GM12878 (cell line): ENCODE data around the gene SMYD5. TPM values are rescaled to one million over a fixed set of nuclear protein-coding genes. Genes with fewer than 3 reads are reported as not detected.
A peak's percentile ranks its signal among the peaks of the same experiment; 100 is the strongest.

ENCODE experiments used
- ATAC-seq: fragments of 200-7000 bp; cut with Tn5 transposase; 3 replicates; pipeline ENCODE4 v1.9.1; 2020; ENCODE audit warnings: mild to moderate bottlenecking, moderate library complexity
- BruUV-seq: library from RNA; stranded (reverse); fragments of 400-500 nt; replicated peaks from 2 replicates; lab custom pipeline; 2021; lab: Mats Ljungman, UMichigan
- CTCF ChIA-PET: fragments of 300-600 bp; sonication (Branson Sonifier 250); formaldehyde crosslinking; extraction: SDS; loops from one replicate; lab custom pipeline; 2021; ENCODE audit warnings: inconsistent platforms; lab: Yijun Ruan, JAX
- POLR2A ChIA-PET: fragments of 350-600 bp; formaldehyde crosslinking; extraction: SDS; loops from one replicate; lab custom pipeline; 2021; ENCODE audit warnings: inconsistent platforms; lab: Charles Lee
- RAD21 ChIA-PET: fragments of 300-600 bp; sonication (Branson Sonifier 250); formaldehyde crosslinking; loops from one replicate; lab custom pipeline; 2023; ENCODE audit warnings: antibody characterized with exemption; ENCODE audit not compliant: unreplicated experiment; lab: Charles Lee
- SMC1A ChIA-PET: fragments of 300-600 bp; sonication (Branson Sonifier 250); formaldehyde crosslinking; loops from one replicate; lab custom pipeline; 2023; ENCODE audit not compliant: unreplicated experiment, uncharacterized antibody; lab: Charles Lee
- DNase-seq: peaks from one replicate; pipeline ENCODE4 v3.0.0-alpha.2; 2011; ENCODE audit warnings: low read depth, low spot score
- FAIRE-seq: peaks from 3 replicates; lab custom pipeline; 2011; peaks lifted over from hg19 to GRCh38; lab: Jason Lieb, UNC
- H2AFZ ChIP-seq: 2 replicates; pipeline ENCODE4 v1.6.0; 2011; ENCODE audit warnings: low read depth, low read length, control low read depth; ENCODE audit not compliant: control insufficient read depth
- H3K27ac ChIP-seq: 2 replicates; pipeline ENCODE4 v1.5.1; 2011; ENCODE audit warnings: control low read depth; ENCODE audit not compliant: control insufficient read depth, insufficient read depth
- H3K27me3 ChIP-seq, 2 experiments: replicated peaks in 1 of 2; 2 replicates each; pipeline versions ENCODE4 v1.6.0 to v1.6.1; 2011; ENCODE audit warnings: low read length in 1 of 2; ENCODE audit not compliant: control insufficient read depth in 2 of 2, insufficient read depth in 2 of 2
- H3K36me3 ChIP-seq, 2 experiments: 2 replicates each; pipeline ENCODE4 v1.5.1; 2011; ENCODE audit warnings: low read length in 1 of 2; ENCODE audit not compliant: control insufficient read depth in 2 of 2, insufficient read depth in 2 of 2
- H3K4me1 ChIP-seq: 2 replicates; pipeline ENCODE4 v1.6.1; 2011; ENCODE audit warnings: mild to moderate bottlenecking, low read length, moderate library complexity, mixed read lengths; ENCODE audit not compliant: control insufficient read depth, insufficient read depth
- H3K4me2 ChIP-seq: 2 replicates; pipeline ENCODE4 v1.6.0; 2011; ENCODE audit warnings: control low read depth; ENCODE audit not compliant: control insufficient read depth, insufficient read depth
- H3K4me3 ChIP-seq: fragments of 200-600 bp; sonication (generic); 2 replicates; pipeline ENCODE4 v1.5.1; 2016
- H3K79me2 ChIP-seq: 2 replicates; pipeline ENCODE4 v1.6.0; 2011; ENCODE audit warnings: low read length; ENCODE audit not compliant: control insufficient read depth, insufficient read depth
- H3K9ac ChIP-seq: 2 replicates; pipeline ENCODE4 v1.8.0; 2011; ENCODE audit warnings: low read length, control low read depth, mixed read lengths; ENCODE audit not compliant: control insufficient read depth, insufficient read depth
- H3K9me3 ChIP-seq: replicated peaks from 3 replicates; pipeline ENCODE4 v1.5.1; 2011; ENCODE audit warnings: mild to moderate bottlenecking, low read length; ENCODE audit not compliant: control insufficient read depth, insufficient read depth
- H4K20me1 ChIP-seq: 2 replicates; pipeline ENCODE4 v1.6.0; 2011; ENCODE audit not compliant: control insufficient read depth, insufficient read depth
- ATF7 ChIP-seq: fragments of 450-650 bp; IDR thresholded peaks from 2 replicates; pipeline ENCODE4 v1.6.1; 2016; ENCODE audit warnings: low read depth, mild to moderate bottlenecking
- KAT2A ChIP-seq: conservative IDR thresholded peaks from 2 replicates; pipeline ENCODE4 v1.6.1; 2011; ENCODE audit warnings: low read depth, low read length; ENCODE audit not compliant: control insufficient read depth
- MEF2A ChIP-seq: IDR thresholded peaks from 2 replicates; pipeline ENCODE4 v1.6.1; 2011; ENCODE audit warnings: low read depth, mild to moderate bottlenecking, low read length, moderate library complexity; ENCODE audit not compliant: insufficient read depth
- POLR2A ChIP-seq: IDR thresholded peaks from 2 replicates; pipeline ENCODE4 v1.6.1; 2011; ENCODE audit warnings: low read depth, mild to moderate bottlenecking, low read length
- ZNF622 ChIP-seq: fragments of 450-650 bp; IDR thresholded peaks from 2 replicates; pipeline ENCODE4 v1.6.1; 2017; ENCODE audit warnings: mild to moderate bottlenecking, inconsistent platforms
- WGBS: methylation state at CpG from one replicate; pipeline ENCODE4 v1.1.6; 2016; ENCODE audit warnings: low lambda C conversion rate; ENCODE audit not compliant: insufficient replicate concordance, insufficient coverage; ENCODE audit errors: missing lambda C conversion rate; 5-methylcytosine and 5-hydroxymethylcytosine counted together
- in situ Hi-C: fragments of 300-500 bp; cut with MboI; formaldehyde crosslinking; loops from 9 replicates; pipeline ENCODE4 v1.14.3; 2018; ENCODE audit warnings: mixed read lengths
- intact Hi-C: fragments of 100-400 bp; cut with micrococcal nuclease; formaldehyde crosslinking; loops from one replicate; pipeline ENCODE4 v1.14.2; 2022; ENCODE audit not compliant: unreplicated experiment
- polyA plus RNA-seq, 11 experiments: library from polyadenylated mRNA; depleted of rRNA in 4 of 11; unstranded in 6 of 11; stranded (reverse) in 5 of 11; fragments of >200 nt; fragmentation: Nextera tagmentation in 4 of 11; fragmentation: Illumina TruSeq in 1 of 11; extraction: Ambion mirVana in 4 of 11; extraction: Trizol in 1 of 11; gene quantifications; 1 replicate in 1 of 11; 2 replicates in 10 of 11; pipeline versions ENCODE4 v1.2.1 to v1.2.3, GENCODE V29; 2011 to 2016; ENCODE audit warnings: inconsistent platforms in 2 of 11, missing spikeins in 2 of 11, low read depth in 1 of 11
- total RNA-seq, 4 experiments: library from RNA; depleted of rRNA in 3 of 4; stranded (reverse); fragments of >200 nt in 3 of 4; fragmentation: Illumina TruSeq in 1 of 4; extraction: Trizol in 1 of 4; gene quantifications; 2 replicates each; pipeline versions ENCODE4 v1.2.1 to v1.2.3, GENCODE V29; 2013 to 2021

The SMYD5 gene
- total and polyA plus RNA-seq, 10 of the 15 experiments (the other 5 are each of a cell fraction or from before 2014, with no cell fraction given): 6.1 to 35.3 (median 26.4) TPM

DNA sequence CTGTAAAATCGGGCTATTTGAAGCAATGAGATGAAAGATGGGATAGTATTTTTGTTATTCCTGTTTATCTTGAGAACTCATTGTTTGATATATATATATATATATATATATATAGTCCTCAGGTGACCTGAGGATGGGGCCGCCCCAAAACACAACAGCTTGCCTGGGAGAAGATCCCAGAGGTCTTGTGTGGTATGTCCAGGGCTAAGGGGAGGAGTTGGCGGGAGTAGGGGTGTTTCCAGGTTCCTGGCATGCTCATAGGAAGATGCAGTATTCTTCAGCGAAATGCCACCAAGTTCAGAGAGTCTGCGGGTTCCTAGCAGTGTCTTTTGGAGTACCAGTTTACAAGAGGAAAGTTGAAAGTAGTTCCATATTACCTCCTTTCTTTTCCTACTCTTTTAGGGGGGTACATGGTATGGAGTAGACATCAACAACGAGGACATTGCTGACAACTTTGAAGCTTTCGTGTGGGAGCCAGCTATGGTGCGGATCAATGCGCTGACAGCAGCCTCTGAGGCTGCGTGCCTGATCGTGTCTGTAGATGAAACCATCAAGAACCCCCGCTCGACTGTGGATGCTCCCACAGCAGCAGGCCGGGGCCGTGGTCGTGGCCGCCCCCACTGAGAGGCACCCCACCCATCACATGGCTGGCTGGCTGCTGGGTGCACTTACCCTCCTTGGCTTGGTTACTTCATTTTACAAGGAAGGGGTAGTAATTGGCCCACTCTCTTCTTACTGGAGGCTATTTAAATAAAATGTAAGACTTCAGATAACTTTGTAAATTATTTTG lies 38.4 kb downstream of the SMYD5 start:
- Histone ChIP-seq H4K20me1 (no peaks in the 10 kb centered on the region; the same call in 1 of the 2 replicates), H3K27me3 (no peaks in the 10 kb centered on the region), H3K9ac (no peak overlapping the region), H3K4me3 (no peak overlapping the region), H3K9me3 (no peaks in the 10 kb centered on the region), H3K79me2 (no peaks in the 10 kb centered on the region), H3K36me3 (peaks cover 42 to 43% of the 10 kb centered on the region in 2 experiments)
- POLR2A ChIA-PET: no interaction called here
- DNase-seq (no peak), ATAC-seq (no peak)
- SMC1A ChIA-PET: interaction anchor here (1.2 to 1.4 kb wide), 2 partner anchors 8 to 38 kb away, joined by 4 to 5 read pairs; no protein-coding TSS in a partner anchor
- CTCF ChIA-PET: interaction anchor here (1.6 to 2.3 kb wide), 2 partner anchors 37 to 108 kb away, joined by 4 to 14 read pairs; no protein-coding TSS in a partner anchor
- intact Hi-C loops: no loop called here
- TF ChIP-seq MEF2A (no peak), POLR2A (peak; percentile 10; the same call in 1 of the 2 replicates)
- TF ChIP-seq, all 136 proteins: peak for 1
- BruUV-seq: no TSS peak
- Histone ChIP-seq H3K4me2 (no peak overlapping the region), H2AFZ (no peak overlapping the region), H3K4me1 (no peaks in the 10 kb centered on the region), H3K27ac (no peak overlapping the region)
- RAD21 ChIA-PET: no interaction called here
- WGBS: 84% methylated on average over 17 of the region's 17 CpGs
- no peak for FAIRE-seq
- in situ Hi-C loops: no loop called here

DNA sequence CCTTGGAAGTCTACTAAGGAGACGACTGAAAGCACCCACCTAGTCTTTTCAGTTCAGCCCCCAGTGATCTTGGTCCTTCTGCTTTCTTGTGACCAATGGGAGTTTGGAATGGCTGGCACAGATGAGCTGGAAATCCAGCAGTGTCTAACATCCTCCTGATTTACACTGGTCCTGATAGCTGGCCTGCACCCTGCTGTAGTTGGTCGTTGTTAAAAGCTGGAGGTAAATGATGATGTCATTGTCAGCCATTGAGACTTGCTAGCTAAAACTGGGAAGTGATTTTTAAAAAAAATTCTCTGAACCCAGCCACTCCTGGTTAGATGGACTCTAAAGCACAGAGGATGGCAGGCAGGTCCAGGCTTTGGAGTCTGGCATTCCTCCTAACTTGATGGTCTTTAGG lies 39.4 kb downstream of the SMYD5 start:
- POLR2A ChIA-PET: no interaction called here
- H3K27ac ChIP-seq: no peak overlapping the region
- H3K36me3 ChIP-seq: peaks cover 34 to 44% of the 10 kb centered on the region in 2 experiments
- H2AFZ ChIP-seq: no peak overlapping the region
- no peak overlapping the region for H3K4me2 ChIP-seq
- H3K4me3 ChIP-seq: no peak overlapping the region
- H3K79me2 ChIP-seq: no peaks in the 10 kb centered on the region
- H3K9me3 ChIP-seq: no peaks in the 10 kb centered on the region
- WGBS: 69% methylated on average over 2 of the region's 2 CpGs
- H4K20me1 ChIP-seq: no peaks in the 10 kb centered on the region
- ATAC-seq: no peak
- no peaks in the 10 kb centered on the region for H3K4me1 ChIP-seq
- no peak for FAIRE-seq
- RAD21 ChIA-PET: interaction anchor here (0.9 kb wide), 1 partner anchor 107 kb away, joined by 3 read pairs; no protein-coding TSS in a partner anchor
- no peaks in the 10 kb centered on the region for H3K27me3 ChIP-seq
- intact Hi-C loops: no loop called here
- in situ Hi-C loops: no loop called here
- TF ChIP-seq ZNF622: no peak
- TF ChIP-seq KAT2A: no peak
- peak; percentile 60; the same call in 1 of the 2 replicates for TF ChIP-seq ATF7
- CTCF ChIA-PET: interaction anchor here (1.6 to 2.3 kb wide), 2 partner anchors 36 to 107 kb away, joined by 4 to 14 read pairs; no protein-coding TSS in a partner anchor
- SMC1A ChIA-PET: interaction anchor here (1.2 to 1.4 kb wide), 3 partner anchors 9 to 37 kb away, joined by 4 to 5 read pairs (median 5); no protein-coding TSS in a partner anchor
- BruUV-seq: no TSS peak
- no peak for DNase-seq
- no peak overlapping the region for H3K9ac ChIP-seq
